T-helper 17 cell (primary cell): ENCODE measurements around the gene KRTAP5-8. TPM values are rescaled to one million over a fixed set of nuclear protein-coding genes. Genes with fewer than 3 reads are reported as not detected.

ENCODE experiments used
- ATAC-seq: fragments of 150-1000 bp; cut with Tn5 transposase; 2 replicates; pipeline ENCODE4 v1.10.0; 2021; ENCODE audit warnings: mild to moderate bottlenecking, moderate library complexity
- DNase-seq, 3 donors: peaks; one replicate each; pipeline versions ENCODE4 v3.0.0 to v3.0.0-alpha.2; 2020 to 2021
- H3K9me3 ChIP-seq: one replicate; pipeline ENCODE4 v1.7.0; 2013; ENCODE audit warnings: low read length, mild to moderate bottlenecking; ENCODE audit not compliant: control insufficient read depth, poor library complexity, severe bottlenecking
- H3K27ac Mint-ChIP-seq: one replicate; pipeline ENCODE4 v1.8.0; 2022; ENCODE audit warnings: mild to moderate bottlenecking, moderate library complexity, mixed read lengths
- H3K27me3 Mint-ChIP-seq: one replicate; pipeline ENCODE4 v1.8.0; 2022; ENCODE audit warnings: mixed read lengths
- H3K36me3 Mint-ChIP-seq: one replicate; pipeline ENCODE4 v1.8.0; 2022; ENCODE audit warnings: low read depth, mixed read lengths
- H3K4me1 Mint-ChIP-seq: one replicate; pipeline ENCODE4 v1.8.0; 2022; ENCODE audit warnings: mild to moderate bottlenecking, mixed read lengths
- H3K4me3 Mint-ChIP-seq: one replicate; pipeline ENCODE4 v1.8.0; 2022; ENCODE audit warnings: mild to moderate bottlenecking, moderate library complexity, mixed read lengths
- total RNA-seq, 4 donors: library from RNA in 2 of 4; stranded (reverse) in 2 of 4; gene quantifications; one replicate each; pipeline ENCODE4 v1.2.3 and lab custom pipeline; 2022 to 2026

KRTAP5-8 gene
- total RNA-seq, 2 donors from 2014 or later = 0.37 TPM; not detected in 1

DNA sequence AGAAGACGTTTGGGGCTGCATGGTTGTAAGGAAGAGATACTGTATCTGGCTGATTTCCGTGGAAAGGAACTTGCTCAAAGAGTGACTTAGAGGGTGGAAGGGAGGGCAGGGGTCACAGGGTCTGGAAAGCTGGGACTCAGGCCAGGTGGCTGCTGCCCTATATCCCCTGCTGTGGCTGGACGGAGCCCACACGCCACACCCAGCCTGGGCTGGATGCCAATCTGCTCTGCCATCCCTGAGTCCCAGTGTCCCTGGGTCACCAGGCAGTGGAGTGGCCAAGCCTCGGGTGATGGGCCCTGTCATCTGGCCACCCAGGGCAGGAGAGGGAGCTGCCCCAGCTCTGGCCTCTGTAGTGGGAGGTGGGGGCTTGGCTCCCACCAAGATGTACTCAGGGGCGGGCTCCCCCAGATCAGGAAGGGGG lies 37.2 kb upstream of the KRTAP5-8 start:
- ATAC-seq (no peak), DNase-seq (no peak)
- Mint-ChIP-seq H3K27ac (no peak overlapping the region), H3K4me1 (peaks cover 4% of the 10 kb centered on the region), H3K4me3 (no peak overlapping the region), H3K36me3 (peaks cover 12% of the 10 kb centered on the region), H3K27me3 (no peaks in the 10 kb centered on the region)
- no peaks in the 10 kb centered on the region for H3K9me3 ChIP-seq

DNA sequence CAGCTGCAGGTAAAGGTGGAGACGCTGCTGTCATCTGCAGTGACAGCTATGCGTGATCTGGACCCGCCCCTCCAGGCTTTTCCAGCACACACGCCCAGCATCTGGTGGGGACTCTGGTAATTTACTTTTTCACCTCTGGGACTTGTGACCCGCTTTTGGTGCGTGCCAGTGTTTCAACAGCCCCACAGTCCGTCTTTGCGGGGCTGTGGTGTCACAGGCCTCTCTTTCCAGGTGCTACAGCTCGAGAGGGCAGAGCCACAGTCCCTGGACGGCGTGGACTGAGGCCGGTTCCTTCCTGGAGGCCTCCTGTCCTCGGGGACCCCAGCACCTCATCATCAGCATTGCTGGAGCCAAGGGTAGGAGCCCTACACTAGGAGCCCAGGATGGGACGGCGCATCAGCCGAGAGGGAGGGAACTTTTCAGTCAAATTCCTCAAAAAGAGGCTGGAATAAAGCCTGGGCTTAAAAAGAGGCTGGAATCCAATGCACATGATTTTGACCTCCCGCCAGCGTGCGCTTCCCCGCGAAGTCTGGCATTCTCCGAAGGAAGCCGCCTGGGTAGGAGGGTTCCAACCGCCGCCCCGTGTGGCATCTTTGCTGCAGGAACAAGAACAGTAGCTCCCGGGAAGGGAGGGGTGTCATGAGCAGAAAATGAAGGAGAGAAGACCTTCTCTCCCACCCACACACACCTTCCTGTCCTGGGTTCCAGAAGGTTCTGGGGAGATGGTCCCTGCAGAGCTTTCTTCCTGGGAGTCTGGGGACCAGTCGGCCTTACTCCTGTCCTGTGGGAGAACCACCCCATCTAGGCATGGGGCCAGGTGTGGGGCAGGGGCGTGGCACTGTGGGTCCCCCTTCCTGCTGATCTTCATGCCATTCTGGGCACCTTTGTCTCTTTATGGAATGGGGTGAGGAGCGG lies 36.5 kb upstream of the KRTAP5-8 start:
- Mint-ChIP-seq H3K27me3 (no peaks in the 10 kb centered on the region), H3K27ac (no peak overlapping the region), H3K4me1 (peaks cover 3% of the 10 kb centered on the region), H3K4me3 (no peak overlapping the region), H3K36me3 (peaks cover 12% of the 10 kb centered on the region)
- no peak for DNase-seq
- no peak for ATAC-seq
- no peaks in the 10 kb centered on the region for H3K9me3 ChIP-seq

DNA sequence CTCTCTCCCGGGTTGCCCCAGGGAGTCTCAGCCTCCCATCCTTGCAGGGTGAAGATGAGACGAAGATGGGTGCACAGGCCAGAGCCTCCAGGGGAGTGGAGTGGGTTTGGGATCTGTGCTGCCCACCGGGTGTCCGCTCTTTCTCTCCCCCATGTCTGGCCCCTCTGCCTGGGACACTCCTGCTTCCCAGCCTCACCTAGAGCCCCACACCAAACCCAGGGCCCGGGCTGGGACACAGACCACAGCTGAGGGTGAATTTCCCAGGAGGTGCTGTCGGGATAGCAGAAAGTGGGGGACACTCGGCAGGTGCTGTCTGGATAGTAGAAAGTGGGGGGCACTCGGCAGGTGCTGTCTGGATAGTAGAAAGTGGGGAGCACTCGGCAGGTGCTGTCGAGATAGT lies 35.8 kb upstream of the KRTAP5-8 start:
- H3K27ac Mint-ChIP-seq = no peak overlapping the region
- H3K27me3 Mint-ChIP-seq = no peaks in the 10 kb centered on the region
- no peak overlapping the region for H3K4me3 Mint-ChIP-seq
- DNase-seq = no peak
- peaks cover 7% of the 10 kb centered on the region for H3K36me3 Mint-ChIP-seq
- no peaks in the 10 kb centered on the region for H3K4me1 Mint-ChIP-seq
- no peak for ATAC-seq
- H3K9me3 ChIP-seq = peaks cover 3% of the 10 kb centered on the region

DNA sequence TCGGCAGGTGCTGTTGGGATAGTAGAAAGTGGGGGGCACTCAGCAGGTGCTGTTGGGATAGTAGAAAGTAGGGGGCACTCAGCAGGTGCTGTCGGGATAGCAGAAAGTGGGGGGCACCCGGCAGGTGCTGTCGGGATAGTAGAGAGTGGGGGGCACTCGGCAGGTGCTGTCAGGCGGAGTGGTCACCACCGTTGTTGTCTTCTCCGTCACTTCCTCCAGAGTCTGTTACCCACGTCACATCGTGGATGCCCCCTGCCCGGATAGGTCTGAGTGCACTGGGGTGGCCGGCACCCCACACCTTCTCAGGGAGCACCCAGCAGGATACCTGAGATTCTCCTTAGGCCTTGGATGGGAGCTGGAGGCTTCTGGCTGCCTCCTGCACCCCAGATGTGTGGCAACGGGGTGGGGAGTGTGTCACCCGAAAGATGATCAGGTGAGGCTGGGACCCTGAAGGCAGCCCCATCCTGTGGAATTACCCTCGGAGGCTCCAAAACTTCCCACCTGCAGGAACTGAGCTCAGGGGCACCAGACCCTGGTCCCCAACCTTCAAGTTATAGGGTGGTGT lies 34.9 kb upstream of the KRTAP5-8 start:
- Mint-ChIP-seq H3K27ac (no peak overlapping the region), H3K4me3 (no peak overlapping the region), H3K27me3 (no peaks in the 10 kb centered on the region), H3K4me1 (no peaks in the 10 kb centered on the region), H3K36me3 (peaks cover 7% of the 10 kb centered on the region)
- DNase-seq = no peak
- ATAC-seq = no peak
- H3K9me3 ChIP-seq = peaks cover 7% of the 10 kb centered on the region

DNA sequence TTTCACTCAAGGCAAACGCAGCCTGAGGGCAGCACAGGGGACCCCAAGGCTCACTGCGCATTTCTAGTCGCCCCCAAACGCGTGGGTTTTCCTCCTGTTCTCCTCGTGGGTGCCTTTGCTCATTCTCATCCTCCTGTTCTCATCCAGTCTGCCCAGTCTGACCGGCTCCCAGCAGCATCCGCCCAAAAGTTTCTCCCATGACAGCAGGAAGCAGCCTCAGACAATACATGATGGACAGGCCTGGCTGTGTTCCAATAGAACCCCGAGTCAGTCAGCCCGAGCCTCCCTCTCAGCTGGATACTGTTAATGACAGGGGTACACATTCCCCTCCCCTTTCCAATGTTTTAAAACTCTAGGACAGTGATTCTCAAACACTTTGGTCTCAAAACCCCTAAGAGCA lies 33.3 kb upstream of the KRTAP5-8 start:
- peaks cover 11% of the 10 kb centered on the region for H3K9me3 ChIP-seq
- Mint-ChIP-seq H3K4me1 (no peaks in the 10 kb centered on the region), H3K27me3 (no peaks in the 10 kb centered on the region), H3K27ac (no peak overlapping the region), H3K4me3 (no peak overlapping the region), H3K36me3 (peaks cover 3% of the 10 kb centered on the region)
- no peak for DNase-seq
- no peak for ATAC-seq

DNA sequence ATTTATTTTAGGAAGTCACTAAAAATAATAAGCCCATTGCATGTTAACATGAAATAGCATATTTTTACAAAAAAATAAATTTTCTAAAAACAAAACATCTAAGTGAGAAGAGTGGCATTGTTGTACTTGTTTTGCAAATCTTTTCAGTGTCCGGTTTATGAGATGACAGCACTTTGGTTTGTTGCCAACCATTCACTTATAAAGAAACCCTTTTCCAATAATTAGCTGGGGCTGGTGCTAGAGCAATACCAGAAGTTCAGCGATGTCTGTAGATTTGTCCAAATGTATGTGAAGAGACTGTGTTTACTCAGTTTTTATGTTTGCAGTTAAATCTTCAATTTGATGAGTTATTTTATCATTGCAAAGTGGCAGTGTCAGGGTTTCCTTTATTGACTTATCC lies 32.8 kb upstream of the KRTAP5-8 start:
- H3K36me3 Mint-ChIP-seq = peaks cover 3% of the 10 kb centered on the region
- H3K27me3 Mint-ChIP-seq = no peaks in the 10 kb centered on the region
- H3K27ac Mint-ChIP-seq = no peak overlapping the region

DNA sequence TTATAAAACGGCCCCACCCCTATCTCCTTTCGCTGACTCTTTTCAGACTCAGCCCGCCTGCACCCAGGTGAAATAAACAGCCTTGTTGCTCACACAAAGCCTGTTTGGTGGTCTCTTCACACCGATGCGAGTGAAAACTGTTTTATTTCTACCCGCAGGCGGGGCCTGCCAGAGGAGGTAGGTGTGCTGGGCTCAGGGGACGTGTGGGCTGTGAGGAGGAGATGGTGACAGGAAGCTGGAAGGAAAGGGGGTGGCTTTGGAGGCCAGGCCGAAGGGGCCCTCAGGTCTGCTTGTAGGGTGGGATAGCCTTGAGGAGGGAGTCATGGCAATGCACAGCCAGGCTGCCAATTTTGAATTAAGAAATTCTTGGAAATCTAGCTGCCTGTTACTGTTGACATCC lies 32.0 kb upstream of the KRTAP5-8 start:
- Mint-ChIP-seq H3K4me1 (no peaks in the 10 kb centered on the region), H3K27ac (no peak overlapping the region), H3K36me3 (peaks cover 3% of the 10 kb centered on the region), H3K4me3 (no peak overlapping the region), H3K27me3 (no peaks in the 10 kb centered on the region)
- peaks cover 11% of the 10 kb centered on the region for H3K9me3 ChIP-seq
- ATAC-seq (no peak), DNase-seq (no peak)

More for the DNA sequence above, 32.8 kb upstream of the KRTAP5-8 start:
- no peaks in the 10 kb centered on the region for H3K4me1 Mint-ChIP-seq
- peaks cover 11% of the 10 kb centered on the region for H3K9me3 ChIP-seq
- DNase-seq = no peak
- ATAC-seq = no peak
- no peak overlapping the region for H3K4me3 Mint-ChIP-seq

DNA sequence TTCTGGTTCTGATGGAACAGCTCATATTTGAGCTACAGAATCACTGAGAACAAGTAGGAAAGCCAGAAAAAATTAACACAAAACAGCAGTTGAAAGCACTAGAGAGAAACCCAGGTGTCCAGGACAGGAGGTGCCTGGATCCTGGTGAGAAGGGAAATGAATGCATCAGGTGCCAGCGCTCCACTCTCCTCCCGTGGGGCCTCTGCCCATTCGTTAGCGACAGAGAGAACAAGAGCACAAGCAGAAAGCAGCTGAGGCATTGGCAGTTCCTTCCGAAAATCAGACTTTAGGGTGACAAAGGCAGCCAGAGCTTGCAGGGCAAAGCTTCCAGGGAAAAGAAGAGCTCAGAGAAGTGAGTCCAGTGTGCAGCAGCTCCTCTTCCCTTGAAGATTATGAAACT lies 30.7 kb upstream of the KRTAP5-8 start:
- H3K27me3 Mint-ChIP-seq = no peaks in the 10 kb centered on the region
- H3K4me3 Mint-ChIP-seq = no peak overlapping the region
- ATAC-seq = no peak
- H3K4me1 Mint-ChIP-seq = no peaks in the 10 kb centered on the region
- H3K36me3 Mint-ChIP-seq = peaks cover 3% of the 10 kb centered on the region
- no peak for DNase-seq
- peaks cover 11% of the 10 kb centered on the region for H3K9me3 ChIP-seq
- H3K27ac Mint-ChIP-seq = no peak overlapping the region

DNA sequence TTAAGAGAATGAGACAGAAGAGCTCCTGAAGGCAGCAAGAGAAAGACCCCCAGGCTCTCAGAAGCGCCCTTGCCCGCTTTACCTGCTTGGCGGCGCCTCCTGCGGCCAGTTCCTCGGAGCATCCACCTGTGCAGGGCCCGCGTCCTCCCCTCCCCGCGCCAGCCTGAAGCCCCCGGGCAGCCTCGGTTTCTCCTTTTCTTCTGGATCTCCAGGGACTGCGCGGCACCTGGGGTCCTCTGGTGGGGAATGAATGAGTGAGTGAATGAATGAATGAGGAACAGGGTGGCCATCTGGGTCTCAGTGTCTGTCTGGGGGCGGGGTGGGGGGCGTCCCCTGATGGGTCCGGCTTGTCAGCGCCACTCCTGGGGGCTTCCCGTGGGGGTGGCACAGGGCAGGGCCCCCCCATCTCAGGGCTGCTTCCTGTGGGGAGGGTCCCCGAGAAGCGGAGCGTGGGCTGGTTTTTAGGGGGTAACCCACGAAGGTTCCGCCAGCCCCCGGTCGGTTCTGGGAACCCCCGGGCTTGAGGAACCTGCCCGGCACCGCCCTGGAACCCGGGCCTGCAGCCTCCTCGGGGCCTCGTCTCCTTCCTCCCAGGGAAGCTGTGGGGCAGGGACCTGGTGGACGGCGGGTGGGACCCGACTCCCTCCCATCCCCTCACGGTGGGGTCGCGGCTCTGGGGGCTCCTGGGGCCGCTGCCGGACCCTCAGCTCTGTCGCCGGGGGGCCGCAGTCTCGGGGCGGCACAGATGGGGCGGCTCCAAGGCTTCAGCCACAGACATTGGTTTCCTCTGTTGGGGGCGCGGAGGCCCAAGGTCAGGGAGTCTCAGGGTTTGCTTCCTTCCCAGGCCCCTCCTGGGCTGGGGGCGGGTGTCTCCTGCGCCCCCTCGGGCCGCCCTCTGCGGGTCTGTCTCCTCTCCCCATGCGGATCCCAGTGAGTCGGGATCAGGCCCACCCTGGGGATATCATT lies 19.0 kb upstream of the KRTAP5-8 start:
- Mint-ChIP-seq H3K36me3 (no peaks in the 10 kb centered on the region), H3K4me3 (no peak overlapping the region), H3K27me3 (no peaks in the 10 kb centered on the region), H3K4me1 (no peaks in the 10 kb centered on the region), H3K27ac (no peak overlapping the region)
- DNase-seq (no peak), ATAC-seq (no peak)
- H3K9me3 ChIP-seq = no peaks in the 10 kb centered on the region

DNA sequence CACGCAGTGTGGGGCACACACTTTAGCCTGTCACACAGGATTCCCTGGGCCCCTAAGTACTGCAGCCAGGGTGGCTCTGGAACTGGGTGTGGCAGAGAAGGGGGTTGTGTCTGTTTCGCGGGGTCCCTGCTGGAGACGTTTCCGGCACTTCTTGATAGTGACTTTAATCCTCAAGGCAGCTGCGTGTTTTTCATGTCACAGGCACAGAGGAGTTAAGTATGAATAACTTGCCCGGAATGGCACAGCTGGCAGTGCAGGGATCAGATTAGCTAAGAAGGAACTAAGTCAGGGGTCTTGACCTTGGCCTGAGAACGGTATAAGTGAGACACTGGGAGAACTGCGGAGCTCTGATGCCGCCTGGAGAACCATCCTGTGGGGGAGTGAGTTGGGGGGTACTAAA lies 18.3 kb upstream of the KRTAP5-8 start:
- Mint-ChIP-seq H3K4me1 (no peaks in the 10 kb centered on the region), H3K27me3 (no peaks in the 10 kb centered on the region), H3K4me3 (no peak overlapping the region), H3K27ac (no peak overlapping the region), H3K36me3 (no peaks in the 10 kb centered on the region)
- no peaks in the 10 kb centered on the region for H3K9me3 ChIP-seq
- DNase-seq = no peak
- no peak for ATAC-seq

DNA sequence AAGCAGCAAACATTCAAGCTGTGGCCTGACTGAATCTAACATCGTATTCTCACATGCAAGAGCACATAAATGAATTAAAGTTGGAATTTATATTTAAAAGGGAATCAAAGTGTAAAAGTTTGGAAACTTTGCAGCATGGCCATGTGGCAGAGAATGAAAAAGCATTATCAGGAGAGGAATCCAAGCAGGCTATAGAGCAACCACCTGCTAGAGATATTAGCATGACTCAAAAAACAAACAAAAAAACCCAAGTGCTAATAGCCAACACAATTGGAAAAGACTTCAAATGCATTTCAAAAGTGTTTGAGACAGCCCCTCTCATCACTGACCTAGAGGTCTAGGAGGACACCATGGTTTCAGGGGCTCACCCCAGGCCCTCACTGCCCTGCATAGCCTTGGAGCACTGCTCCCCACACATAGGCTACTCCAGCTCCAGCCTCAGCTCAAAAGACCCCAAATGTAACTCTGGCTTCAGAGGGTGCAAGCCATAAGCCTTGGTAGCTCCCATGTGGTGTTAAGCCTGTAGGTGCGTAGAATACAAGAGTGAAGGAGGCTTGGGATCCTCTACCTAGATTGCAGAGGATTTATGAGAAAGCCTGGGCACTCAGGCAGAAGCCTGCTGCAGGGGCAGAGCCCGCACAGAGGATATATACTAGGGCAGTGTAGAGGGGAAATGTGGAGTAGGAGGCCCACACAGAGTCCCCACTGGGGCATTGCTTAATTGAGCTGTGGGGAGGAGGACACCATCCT lies 12.5 kb upstream of the KRTAP5-8 start:
- H3K4me3 Mint-ChIP-seq = no peak overlapping the region
- no peak for DNase-seq

DNA sequence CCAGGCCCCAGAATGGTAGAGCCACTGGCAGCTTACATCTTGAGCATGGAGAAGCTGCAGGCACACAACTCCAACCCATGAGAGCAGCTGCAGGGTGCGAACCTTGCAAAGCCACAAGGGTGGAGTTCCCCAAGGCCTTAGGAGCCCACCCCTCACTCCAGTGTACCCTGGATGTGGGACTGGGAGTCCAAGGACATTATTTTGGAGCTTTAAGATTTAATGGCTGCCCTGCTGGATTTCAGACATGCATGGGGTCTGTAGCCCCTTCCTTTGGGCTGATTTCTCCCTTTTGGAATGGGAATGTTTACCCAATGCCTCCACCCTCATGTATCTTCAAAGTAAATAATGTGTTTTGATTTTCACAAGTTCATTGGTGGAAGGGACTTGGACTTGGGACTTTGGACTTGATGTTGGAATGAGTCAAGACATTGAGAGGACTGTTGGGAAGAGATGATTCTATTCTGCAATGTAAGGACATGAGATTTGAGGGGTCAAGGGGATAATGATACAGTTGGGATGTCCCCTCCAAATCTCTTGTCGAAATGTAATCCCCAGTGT lies 11.8 kb upstream of the KRTAP5-8 start:
- H3K4me3 Mint-ChIP-seq = no peak overlapping the region
- no peak overlapping the region for H3K27ac Mint-ChIP-seq
- no peak for DNase-seq
- H3K36me3 Mint-ChIP-seq = no peaks in the 10 kb centered on the region
- peaks cover 21% of the 10 kb centered on the region for H3K27me3 Mint-ChIP-seq
- ATAC-seq = no peak
- no peaks in the 10 kb centered on the region for H3K4me1 Mint-ChIP-seq
- no peaks in the 10 kb centered on the region for H3K9me3 ChIP-seq

More for the DNA sequence above, 12.5 kb upstream of the KRTAP5-8 start:
- Mint-ChIP-seq H3K36me3 (no peaks in the 10 kb centered on the region), H3K27ac (no peak overlapping the region), H3K4me1 (no peaks in the 10 kb centered on the region), H3K27me3 (peaks cover 15% of the 10 kb centered on the region)
- H3K9me3 ChIP-seq = no peaks in the 10 kb centered on the region
- ATAC-seq = no peak
